K562 (cell line): Measurements from ENCODE around the gene TFF3. TPM values are rescaled to one million over a fixed set of nuclear protein-coding genes. Genes with fewer than 3 reads are reported as not detected.

Experiments used
- CTBP1 ChIP-seq: fragments of 450-650 bp; IDR thresholded peaks from 2 replicates; pipeline ENCODE4 v1.6.1; 2016; ENCODE audit warnings: borderline replicate concordance
- L3MBTL2 ChIP-seq: fragments of 450-650 bp; IDR thresholded peaks from 2 replicates; pipeline ENCODE4 v1.6.1; 2016; ENCODE audit warnings: mild to moderate bottlenecking, moderate library complexity
- SMC3 ChIP-seq: conservative IDR thresholded peaks from 2 replicates; pipeline ENCODE4 v1.6.1; 2011; ENCODE audit warnings: low read depth, low read length, improper control_type of control experiment; ENCODE audit not compliant: insufficient read depth
- STAG1 ChIP-seq: sonication (generic); formaldehyde crosslinking; IDR thresholded peaks from 2 replicates; pipeline ENCODE4 v1.5.0; 2020; ENCODE audit warnings: missing genetic modification reagents, borderline replicate concordance
- ZNF592 ChIP-seq: fragments of 450-650 bp; IDR thresholded peaks from 2 replicates; pipeline ENCODE4 v1.6.1; 2017; ENCODE audit warnings: antibody characterized with exemption, mild to moderate bottlenecking
- polyA plus RNA-seq, 8 experiments: library from polyadenylated mRNA; depleted of rRNA in 4 of 8; stranded (reverse) in 5 of 8; unstranded in 3 of 8; fragments of >200 nt; fragmentation: Nextera tagmentation in 2 of 8; fragmentation: Illumina TruSeq in 1 of 8; extraction: Ambion mirVana in 2 of 8; extraction: Trizol in 1 of 8; gene quantifications; 2 replicates each; pipeline versions ENCODE4 v1.2.1 to v1.2.3, GENCODE V29; 2011 to 2014; ENCODE audit warnings: inconsistent platforms in 1 of 8, missing spikeins in 1 of 8
- total RNA-seq, 7 experiments: library from RNA; depleted of rRNA in 6 of 7; stranded (reverse); fragments of >200 nt in 6 of 7; fragmentation: Illumina TruSeq in 2 of 7; extraction: Trizol in 2 of 7; gene quantifications; 2 replicates each; pipeline versions ENCODE4 v1.2.1 to v1.2.3, GENCODE V29; 2011 to 2021; ENCODE audit warnings: low replicate concordance in 1 of 7

Gene TFF3
- total and polyA plus RNA-seq, 9 of the 15 experiments (the other 6 are each of a cell fraction or from before 2014, with no cell fraction given): 0.78 TPM; not detected in 8

- TF ChIP-seq ZNF592: no peak
- TF ChIP-seq STAG1 (CRISPR knock-in tag): peak; percentile 54; the same call in 1 of the 2 replicates
- TF ChIP-seq SMC3: peak; percentile 90
- peak; percentile 59; the same call in 1 of the 2 replicates for TF ChIP-seq L3MBTL2
- peak; percentile 38; the same call in 1 of the 2 replicates for TF ChIP-seq CTBP1
Observed at GRCh38 chr21:42337830-42338728, 22.9 kb upstream of the TFF3 start (continued).
